ENCODE results near the gene GNA15. TPM values are rescaled to one million over a fixed set of nuclear protein-coding genes. Genes with fewer than 3 reads are reported as not detected.
"Not testable (repeated sequence)": the region's sequence is repeated elsewhere in the genome, so short reads cannot be mapped to it uniquely, and the experiment has no call there.

The GNA15 gene
- polyA plus RNA-seq, 3 donors = 0.78 to 1.00 (median 0.85) TPM

DNA sequence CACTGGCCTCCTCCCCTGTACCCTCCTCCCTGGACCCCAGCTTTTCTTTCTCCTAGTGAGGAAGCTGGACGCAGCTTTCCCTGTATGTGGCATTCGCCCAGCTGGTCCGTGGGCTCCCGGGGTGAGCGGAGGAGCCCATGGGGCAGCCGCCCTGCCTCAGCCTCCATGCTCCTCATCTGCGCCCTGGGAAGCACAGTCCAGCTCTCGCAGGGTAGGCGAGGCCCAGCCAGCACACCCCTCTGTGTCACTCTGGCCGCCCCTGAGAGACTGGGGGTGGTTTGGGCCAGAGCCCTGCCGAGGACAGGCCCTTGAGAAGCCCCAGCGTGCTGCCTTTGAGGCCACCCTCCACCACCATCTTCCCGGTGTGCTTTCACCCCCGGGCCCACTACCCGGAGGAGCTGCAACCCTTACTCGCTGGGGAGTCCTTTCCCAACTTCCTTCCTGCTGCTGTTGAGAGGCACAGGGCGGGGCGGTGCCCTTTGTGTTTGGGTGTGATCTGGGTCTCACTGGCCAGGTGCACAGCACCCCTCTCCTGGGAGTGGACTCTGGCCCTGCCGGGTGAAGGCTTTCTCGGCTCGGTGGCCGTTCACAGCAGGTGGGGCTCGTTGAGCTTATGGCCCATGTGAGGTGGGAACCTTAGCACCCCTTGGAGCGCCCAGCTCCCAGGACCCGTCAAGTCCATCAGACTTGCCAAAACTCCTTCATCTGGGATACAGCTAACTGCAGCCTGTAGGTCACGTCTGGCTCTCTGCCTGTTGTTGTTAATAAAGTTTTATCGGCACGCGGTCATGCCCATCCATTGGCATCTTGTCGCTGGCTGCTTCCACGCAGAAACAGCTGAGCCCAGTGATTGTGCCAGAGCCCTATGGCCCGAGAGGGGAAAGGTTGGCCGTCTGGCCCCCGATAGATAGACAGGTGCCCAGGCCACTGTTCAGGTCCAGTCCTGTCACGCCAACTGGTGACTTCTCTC is 53.1 kb downstream of the GNA15 start:
- DNase-seq (ENCODE audit: low read depth in 3 of 3, low spot score in 2 of 3) = no peak

DNA sequence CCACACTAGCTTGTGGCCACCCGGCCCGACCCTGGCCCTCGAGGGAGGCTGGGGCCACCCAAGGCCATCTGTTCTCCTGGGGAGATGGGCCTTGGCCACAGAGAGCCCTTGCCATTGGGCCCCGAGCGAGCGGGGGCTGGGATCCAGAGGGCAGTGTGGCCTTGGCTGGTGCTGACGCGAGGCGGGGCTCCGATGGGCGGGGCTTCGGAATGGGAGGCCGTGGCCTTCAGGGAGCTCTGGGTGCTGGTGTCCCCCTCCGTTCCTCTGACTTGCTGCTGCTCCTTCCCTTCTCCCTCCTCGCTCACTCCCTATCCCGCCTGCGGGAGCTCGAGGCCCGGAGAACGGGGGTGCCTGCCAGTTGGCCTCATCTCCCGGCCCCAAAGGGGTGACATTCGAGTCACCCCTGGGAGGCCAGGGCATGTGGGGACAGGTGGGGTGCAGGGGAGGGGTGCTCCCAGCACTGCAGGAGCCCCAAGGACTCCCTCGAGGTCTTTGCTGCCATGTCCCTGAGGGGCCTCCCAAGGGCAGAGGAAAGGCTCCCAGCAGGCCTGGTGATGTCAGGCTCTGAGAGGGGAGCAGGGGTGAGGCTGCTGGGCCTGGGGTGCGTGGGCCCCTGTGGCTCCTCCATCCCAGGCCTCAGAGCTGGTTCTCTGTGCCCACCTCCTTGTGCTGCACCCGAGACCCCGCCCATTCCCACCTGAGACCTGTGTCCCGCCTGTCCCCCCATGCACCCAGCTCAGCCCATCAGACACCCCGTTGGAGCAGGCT is 54.1 kb downstream of the GNA15 start:
- no peak for DNase-seq (ENCODE audit: low read depth in 3 of 3, low spot score in 2 of 3)

DNA sequence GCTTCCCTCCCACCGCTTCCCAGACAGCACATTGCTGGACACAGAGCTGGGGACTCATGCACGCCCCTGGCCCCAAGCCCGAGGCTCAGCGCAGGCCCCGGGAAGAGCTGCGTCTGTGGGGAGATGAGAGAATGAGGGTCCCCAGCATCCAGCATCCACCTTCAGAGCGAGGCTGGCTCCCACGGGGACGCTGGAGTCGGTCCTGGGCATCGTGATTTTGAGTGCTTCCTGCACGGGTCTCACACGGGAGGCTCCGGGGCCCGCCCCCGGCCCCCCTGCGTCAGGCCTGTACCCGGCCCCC is 54.6 kb downstream of the GNA15 start:
- no peak for DNase-seq (ENCODE audit: low read depth in 3 of 3, low spot score in 2 of 3)

DNA sequence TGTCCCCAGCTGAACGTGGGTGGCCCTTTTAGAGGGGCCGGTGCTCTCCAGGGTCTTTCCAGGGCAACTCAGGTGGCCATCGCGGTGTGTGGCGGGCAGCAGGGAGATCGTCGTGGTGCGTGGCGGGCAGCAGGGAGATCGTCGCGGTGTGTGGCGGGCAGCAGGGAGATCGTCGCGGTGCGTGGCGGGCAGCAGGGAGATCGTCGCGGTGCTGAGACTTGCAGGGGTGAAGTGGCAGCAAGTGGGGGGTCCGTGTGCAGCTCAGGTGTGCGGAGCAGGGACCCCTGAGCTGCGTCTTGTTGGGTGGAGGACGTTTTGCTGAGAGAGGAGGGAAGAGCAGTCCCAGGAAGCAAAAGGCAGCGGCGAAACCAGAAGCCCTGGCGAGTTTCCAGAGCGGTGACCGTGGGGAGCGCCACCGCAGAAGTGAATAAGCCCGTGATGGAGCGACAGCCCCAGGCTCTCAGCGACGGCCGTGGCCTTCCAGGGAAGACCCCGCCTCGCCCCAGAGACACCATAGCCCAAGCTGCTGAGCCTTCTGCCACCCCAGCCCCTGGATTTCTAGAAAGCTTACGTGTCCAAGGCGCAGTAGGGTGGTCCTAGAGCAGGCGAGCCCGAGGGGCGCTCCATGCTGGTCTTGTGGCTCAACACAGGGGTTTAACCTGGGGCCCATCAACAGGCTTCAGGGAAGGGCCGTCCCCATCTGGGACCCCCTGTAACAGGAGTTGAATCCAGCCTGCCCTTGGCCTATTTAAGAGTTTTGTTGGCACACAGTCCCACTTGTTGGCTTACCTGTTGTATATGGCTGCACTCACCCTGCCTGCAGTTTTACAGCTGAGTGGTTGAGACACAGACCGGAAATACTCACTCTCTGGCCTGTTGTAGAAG is 55.3 kb downstream of the GNA15 start:
- DNase-seq (ENCODE audit: low read depth in 3 of 3, low spot score in 2 of 3) = no peak

DNA sequence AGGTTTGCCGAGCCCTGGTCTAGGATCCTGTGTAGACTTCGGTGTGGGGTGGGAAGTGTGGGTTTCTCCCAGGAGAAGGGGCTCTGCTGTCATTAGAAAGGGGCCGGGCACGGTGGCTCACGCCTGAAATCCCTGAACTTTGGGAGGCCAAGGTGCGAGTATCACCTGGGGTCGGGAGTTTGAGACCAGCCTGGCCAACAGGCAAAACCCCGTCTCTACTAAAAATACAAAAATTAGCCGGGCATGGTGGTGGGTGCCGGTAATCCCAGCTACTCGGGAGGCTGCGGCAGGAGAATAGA is 55.9 kb downstream of the GNA15 start:
- not testable (repeated sequence) for DNase-seq (ENCODE audit: low read depth in 3 of 3, low spot score in 2 of 3)

DNA sequence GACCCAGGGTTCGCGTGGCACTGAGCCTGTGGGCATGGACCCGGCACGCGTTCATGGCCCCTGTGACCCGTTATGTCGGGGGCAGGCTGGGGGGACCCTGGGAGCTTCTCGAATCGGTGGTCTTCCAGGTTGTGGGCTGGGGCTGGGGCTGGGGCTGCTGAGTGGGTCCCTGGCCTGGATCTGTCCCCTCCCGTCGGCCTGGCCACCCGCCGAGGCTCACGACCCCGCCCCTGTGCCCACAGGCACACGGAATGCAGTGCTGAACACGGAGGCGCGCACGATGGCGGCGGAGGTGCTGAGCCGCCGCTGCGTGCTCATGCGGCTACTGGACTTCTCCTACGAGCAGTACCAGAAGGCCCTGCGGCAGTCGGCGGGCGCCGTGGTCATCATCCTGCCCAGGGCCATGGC is 56.4 kb downstream of the GNA15 start:
- no peak for DNase-seq (ENCODE audit: low read depth in 3 of 3, low spot score in 2 of 3)

DNA sequence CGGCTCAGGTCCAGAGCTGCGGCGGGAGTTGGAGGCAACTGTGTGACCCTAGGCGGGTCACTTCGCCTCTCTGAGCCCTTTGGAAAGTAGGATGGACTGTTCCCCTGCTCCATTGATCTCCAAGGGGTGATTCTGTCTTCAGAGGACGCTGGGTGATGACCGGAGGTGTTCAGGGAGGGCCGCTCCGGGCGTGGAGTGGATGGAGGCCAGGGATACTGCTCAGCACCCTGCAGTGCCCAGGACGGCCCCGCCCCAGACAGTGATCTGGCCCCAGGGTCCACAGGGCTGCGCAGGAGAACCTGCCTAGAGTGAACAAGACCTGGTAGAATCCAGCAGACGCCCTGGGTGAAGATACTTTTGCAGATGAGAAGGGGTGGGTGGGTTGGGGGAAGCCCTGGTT is 56.9 kb downstream of the GNA15 start:
- no peak for DNase-seq (ENCODE audit: low read depth in 3 of 3, low spot score in 2 of 3)

DNA sequence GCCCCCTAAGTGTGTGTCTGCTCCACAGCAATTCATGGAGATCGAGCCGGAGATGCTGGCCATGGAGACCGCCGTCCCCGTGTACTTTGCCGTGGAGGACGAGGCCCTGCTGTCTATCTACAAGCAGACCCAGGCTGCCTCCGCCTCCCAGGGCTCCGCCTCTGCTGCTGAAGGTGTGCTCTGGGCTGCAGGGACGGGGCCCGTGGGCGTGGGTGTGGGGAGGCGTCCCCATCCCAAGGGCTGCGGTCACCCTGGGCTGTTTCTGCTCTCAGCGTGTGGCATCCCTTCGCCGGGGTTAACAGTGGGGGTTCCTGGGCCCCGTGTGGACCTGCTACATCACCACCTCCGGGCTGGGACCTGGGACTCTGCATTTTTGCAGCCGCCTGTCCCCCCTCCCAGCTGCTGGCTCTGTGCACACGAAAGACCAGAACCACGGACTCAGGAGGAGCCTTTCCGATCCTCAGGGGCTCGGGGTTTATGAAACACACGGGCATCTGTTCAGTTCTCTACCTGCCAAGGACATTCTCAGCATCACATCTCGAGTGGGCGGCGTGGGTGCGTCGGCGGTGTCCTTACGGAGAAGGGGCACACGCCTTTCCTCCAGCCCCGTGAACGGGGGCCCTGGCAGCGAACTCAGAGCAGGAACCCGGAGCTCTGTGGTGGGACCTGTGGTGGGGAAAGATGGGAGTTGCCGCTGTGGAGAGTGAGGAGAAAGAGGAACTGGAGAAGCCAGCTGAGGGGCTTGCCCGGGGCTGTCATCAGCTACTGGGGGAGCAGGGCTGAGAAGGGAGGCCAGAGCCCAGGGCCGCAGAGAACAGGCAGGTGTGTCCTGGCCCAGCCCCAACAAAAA is 57.6 kb downstream of the GNA15 start:
- DNase-seq (ENCODE audit: low read depth in 3 of 3, low spot score in 2 of 3) = no peak

DNA sequence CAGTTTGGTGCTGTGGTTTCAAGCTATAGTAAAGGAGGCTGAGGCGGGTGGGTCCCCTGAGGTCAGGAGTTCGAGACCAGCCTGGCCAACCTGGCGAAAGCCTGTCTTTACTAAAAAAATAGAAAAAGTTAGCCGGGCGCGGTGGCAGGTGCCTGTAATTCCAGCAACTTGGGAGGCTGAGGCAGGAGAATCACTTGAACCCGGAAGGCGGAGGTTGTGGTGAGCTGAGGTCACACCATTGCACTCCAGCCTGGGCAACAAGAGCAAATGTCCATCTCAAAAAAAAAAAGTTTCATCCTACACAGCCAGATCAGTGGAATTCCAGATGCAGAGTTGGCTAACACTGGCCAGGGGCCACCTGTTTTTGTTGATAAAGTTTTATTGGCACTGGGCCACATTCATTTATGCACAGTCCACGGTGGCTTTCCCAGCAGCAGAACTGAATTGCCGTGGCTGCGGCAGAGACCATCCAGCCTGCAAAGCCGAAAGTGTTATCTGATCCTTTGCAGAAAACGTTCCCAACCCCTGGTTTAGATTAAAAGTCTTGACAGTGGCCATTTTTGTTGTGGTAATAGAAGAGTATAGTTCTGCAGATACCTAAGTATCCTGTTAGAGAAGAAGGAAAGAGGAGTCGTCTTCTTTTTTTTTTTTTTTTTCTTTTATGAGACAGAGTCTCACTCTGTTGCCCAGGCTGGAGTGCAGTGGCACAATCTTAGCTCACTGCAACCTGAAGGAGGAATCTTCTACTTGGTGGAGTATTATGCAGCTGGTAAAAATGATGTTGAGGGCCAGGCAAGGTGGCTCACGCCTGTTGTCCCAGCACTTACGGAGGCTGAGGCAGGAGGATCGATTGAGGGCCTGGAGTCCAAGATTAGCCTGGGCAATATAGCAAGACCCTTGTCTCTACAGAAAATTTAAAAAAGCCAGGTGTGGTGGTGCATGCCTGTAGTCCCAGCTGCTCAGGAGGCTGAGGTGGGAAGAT is 58.6 kb downstream of the GNA15 start:
- DNase-seq (ENCODE audit: low read depth in 3 of 3, low spot score in 2 of 3) = no peak

DNA sequence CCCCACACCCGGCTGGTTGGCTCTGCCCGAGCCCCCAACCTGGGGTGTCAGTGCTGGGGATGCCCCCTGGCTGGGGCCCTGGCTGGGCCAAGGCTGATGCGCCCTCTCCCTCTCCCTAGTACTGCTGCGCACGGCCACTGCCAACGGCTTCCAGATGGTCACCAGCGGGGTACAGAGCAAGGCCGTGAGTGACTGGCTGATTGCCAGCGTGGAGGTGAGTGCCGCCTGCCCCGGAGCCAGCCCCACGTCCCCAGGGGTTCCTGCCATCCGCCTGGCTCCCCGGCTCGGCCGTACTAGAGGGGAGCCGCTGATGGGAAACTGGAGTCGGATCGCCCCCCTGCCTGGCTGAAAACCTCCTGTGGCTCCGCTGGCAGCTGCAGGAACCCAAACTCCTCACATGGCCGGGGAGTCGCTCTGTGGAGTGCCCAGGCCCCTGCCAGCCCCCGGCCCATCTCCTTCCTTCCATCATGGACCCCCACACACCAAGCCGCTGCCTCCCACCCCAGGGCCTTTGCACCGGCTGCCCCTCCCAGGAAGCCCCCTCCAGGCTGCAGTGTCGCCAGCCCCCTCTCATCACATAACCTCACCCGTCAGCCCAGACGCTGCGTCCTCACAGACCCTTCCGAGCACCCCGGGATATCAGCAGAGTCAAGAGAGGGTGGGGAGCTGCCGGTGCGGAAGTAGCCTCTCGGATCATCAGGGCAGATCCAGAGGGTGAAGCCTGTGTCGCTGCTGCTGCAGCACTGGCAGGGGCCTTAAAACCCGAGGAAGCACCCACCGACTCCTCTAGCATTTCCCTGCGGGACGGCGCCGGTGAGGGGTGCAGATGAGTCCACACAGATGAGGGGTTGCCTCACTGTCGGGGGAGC is 60.5 kb downstream of the GNA15 start:
- DNase-seq (ENCODE audit: low read depth in 3 of 3, low spot score in 2 of 3) = no peak

DNA sequence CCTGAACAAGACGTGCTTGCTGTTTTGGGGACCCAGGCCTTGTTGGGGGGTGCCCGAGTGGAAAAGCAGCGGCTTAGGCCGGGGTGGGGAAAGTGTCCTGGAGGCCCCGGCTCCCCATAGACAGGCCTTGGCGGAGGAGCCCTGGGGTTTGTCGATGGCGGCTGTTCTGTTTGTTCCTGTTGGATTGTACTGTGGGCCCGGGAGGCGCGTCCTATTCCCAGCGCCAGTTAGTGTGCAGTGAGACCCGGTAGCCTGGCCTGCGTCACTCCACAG is 61.0 kb downstream of the GNA15 start:
- DNase-seq (ENCODE audit: low read depth in 3 of 3, low spot score in 2 of 3) = no peak

DNA sequence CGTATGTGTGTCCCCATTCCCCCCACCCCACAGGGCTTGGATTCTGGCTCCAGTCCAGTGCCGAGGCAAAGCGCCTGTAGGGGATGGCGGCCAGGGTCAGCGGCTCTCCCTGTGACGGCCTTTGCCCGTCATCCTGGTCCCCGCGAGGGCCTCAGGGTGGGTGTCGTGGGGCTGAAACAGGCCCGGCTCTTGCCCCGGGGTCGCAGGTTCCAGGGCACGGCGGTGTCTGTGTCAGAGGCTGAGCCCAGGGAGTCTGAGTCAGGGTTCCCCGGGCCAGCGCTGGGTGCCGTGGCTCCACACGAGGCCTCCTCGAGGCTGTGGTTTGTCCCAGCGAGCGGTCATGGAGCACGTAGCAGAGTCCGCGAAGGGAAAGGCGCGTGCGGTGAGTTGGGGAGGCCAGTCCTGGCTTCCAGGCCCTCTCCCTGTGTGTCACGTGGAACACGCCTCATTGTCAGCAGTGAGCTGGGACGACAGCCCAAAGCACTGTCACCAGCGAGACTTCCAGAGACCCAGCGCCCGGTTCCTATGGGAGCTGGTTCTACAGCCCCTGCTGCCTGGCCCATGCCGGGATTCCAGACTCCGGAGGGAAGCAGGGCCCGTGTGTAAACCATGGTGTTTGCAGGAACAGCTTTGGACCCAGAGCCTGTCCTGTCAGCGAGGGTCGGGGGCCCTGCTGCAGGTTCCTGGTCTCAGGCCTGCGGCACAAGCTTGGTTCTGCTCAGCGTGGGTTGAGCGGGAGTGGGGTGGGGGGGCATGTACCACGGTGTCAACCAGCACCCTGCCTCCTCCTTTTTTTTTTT is 63.3 kb downstream of the GNA15 start:
- no peak for DNase-seq (ENCODE audit: low read depth in 3 of 3, low spot score in 2 of 3)

DNA sequence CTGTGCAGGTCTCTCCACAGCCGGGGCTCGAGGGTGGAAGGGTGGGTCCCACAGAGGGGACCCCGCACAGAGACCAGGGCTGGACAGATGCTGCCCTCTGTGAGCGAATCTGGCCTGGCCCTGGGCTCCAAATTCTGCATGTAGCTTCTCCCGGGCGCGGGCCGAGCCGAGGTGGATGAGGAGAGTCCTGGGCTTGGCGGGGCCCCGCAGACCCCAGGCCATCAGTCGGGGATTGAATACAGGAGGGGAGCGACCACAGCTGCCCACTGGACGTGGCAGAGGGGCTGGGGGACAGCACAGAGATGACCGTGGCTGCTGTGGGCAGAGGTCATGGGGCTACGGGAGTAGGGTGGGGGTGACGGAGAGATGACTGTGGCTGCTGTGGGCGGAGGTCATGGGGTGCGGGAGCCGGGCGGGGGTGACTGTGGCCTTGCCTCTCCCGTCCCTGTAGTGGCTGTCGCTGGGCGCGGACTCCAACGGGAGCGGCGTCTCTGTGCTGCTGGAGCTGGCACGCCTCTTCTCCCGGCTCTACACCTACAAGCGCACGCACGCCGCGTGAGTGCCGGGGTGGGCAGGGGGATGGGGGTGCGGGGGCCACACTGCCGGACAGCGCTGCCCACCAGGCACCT is 65.4 kb downstream of the GNA15 start:
- no peak for DNase-seq (ENCODE audit: low read depth in 3 of 3, low spot score in 2 of 3)

DNA sequence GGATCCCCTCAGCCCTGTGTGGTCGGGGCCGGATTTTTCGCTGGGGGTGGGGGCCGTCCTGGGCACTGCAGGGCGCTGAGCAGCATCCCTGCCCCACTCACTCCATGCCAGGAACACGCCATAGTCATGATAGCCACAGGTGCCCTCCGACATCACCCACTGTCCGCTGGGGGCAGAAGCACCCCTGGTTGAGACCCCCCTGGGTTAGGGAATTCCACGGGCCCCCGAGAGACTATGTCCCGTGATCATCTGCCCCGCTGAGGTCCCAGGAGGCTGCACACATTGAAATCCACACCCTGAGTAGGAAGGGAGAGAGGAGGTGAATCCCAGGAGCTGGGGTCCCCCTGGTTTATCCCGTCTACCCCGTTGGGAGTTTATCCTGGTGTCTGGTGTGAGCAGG is 66.1 kb downstream of the GNA15 start:
- DNase-seq (ENCODE audit: low read depth in 3 of 3, low spot score in 2 of 3) = no peak

DNA sequence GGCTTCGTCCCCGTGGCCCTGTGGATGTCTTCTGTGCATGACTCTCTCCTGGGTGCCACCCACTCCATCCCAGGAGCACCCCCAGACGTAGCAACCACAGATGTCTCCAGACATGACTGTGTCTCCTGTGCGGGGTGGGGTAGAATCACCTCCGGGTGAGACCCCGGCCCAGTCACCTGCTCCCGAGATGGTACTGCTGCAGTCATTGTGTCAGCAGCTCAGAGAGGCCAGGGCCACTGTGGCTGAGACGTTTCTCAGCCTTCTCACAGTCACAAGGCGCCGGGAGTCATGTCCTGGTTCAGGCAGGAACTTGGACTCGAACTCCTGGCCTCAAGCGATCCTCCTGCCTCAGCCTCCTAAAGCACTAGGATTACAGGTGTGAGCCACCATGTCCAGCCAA is 66.5 kb downstream of the GNA15 start:
- no peak for DNase-seq (ENCODE audit: low read depth in 3 of 3, low spot score in 2 of 3)

DNA sequence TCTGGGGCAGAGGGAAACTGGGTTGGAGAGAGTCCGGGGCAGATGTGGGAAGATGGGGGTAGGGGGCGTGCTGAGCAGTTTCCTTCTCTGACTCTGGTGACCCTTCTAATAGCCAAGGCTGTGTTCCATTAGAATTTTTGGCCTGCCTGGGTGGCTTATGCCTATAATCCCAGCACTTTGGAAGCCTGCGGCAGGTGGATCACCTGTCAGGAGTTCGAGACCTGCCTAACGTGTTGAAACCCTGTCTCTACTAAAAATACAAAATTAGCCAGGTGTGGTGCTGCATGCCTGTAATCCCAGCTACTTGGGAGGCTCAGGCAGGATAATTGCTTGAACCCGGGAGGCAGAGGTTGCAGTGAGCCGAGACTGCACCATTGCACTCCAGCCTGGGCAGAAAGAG is 67.1 kb downstream of the GNA15 start:
- not testable (repeated sequence) for DNase-seq (ENCODE audit: low read depth in 3 of 3, low spot score in 2 of 3)

Data from right renal cortex interstitium (tissue), 3 donors.